GM12878 (cell line): Measurements from ENCODE around the gene AKT3. TPM values are rescaled to one million over a fixed set of nuclear protein-coding genes. Genes with fewer than 3 reads are reported as not detected.

Source experiments
- ATAC-seq: fragments of 200-7000 bp; cut with Tn5 transposase; 3 replicates; pipeline ENCODE4 v1.9.1; 2020; ENCODE audit warnings: mild to moderate bottlenecking, moderate library complexity
- BruUV-seq: library from RNA; stranded (reverse); fragments of 400-500 nt; replicated peaks from 2 replicates; lab custom pipeline; 2021; lab: Mats Ljungman, UMichigan
- CTCF ChIA-PET: fragments of 300-600 bp; sonication (Branson Sonifier 250); formaldehyde crosslinking; extraction: SDS; loops from one replicate; lab custom pipeline; 2021; ENCODE audit warnings: inconsistent platforms; lab: Yijun Ruan, JAX
- POLR2A ChIA-PET: fragments of 350-600 bp; formaldehyde crosslinking; extraction: SDS; loops from one replicate; lab custom pipeline; 2021; ENCODE audit warnings: inconsistent platforms; lab: Charles Lee
- RAD21 ChIA-PET: fragments of 300-600 bp; sonication (Branson Sonifier 250); formaldehyde crosslinking; loops from one replicate; lab custom pipeline; 2023; ENCODE audit warnings: antibody characterized with exemption; ENCODE audit not compliant: unreplicated experiment; lab: Charles Lee
- SMC1A ChIA-PET: fragments of 300-600 bp; sonication (Branson Sonifier 250); formaldehyde crosslinking; loops from one replicate; lab custom pipeline; 2023; ENCODE audit not compliant: unreplicated experiment, uncharacterized antibody; lab: Charles Lee
- DNase-seq: peaks from one replicate; pipeline ENCODE4 v3.0.0-alpha.2; 2011; ENCODE audit warnings: low read depth, low spot score
- FAIRE-seq: peaks from 3 replicates; lab custom pipeline; 2011; peaks lifted over from hg19 to GRCh38; lab: Jason Lieb, UNC
- H2AFZ ChIP-seq: 2 replicates; pipeline ENCODE4 v1.6.0; 2011; ENCODE audit warnings: low read depth, low read length, control low read depth; ENCODE audit not compliant: control insufficient read depth
- H3K27ac ChIP-seq: 2 replicates; pipeline ENCODE4 v1.5.1; 2011; ENCODE audit warnings: control low read depth; ENCODE audit not compliant: control insufficient read depth, insufficient read depth
- H3K27me3 ChIP-seq, 2 experiments: replicated peaks in 1 of 2; 2 replicates each; pipeline versions ENCODE4 v1.6.0 to v1.6.1; 2011; ENCODE audit warnings: low read length in 1 of 2; ENCODE audit not compliant: control insufficient read depth in 2 of 2, insufficient read depth in 2 of 2
- H3K36me3 ChIP-seq, 2 experiments: 2 replicates each; pipeline ENCODE4 v1.5.1; 2011; ENCODE audit warnings: low read length in 1 of 2; ENCODE audit not compliant: control insufficient read depth in 2 of 2, insufficient read depth in 2 of 2
- H3K4me1 ChIP-seq: 2 replicates; pipeline ENCODE4 v1.6.1; 2011; ENCODE audit warnings: mild to moderate bottlenecking, low read length, moderate library complexity, mixed read lengths; ENCODE audit not compliant: control insufficient read depth, insufficient read depth
- H3K4me2 ChIP-seq: 2 replicates; pipeline ENCODE4 v1.6.0; 2011; ENCODE audit warnings: control low read depth; ENCODE audit not compliant: control insufficient read depth, insufficient read depth
- H3K4me3 ChIP-seq: fragments of 200-600 bp; sonication (generic); 2 replicates; pipeline ENCODE4 v1.5.1; 2016
- H3K79me2 ChIP-seq: 2 replicates; pipeline ENCODE4 v1.6.0; 2011; ENCODE audit warnings: low read length; ENCODE audit not compliant: control insufficient read depth, insufficient read depth
- H3K9ac ChIP-seq: 2 replicates; pipeline ENCODE4 v1.8.0; 2011; ENCODE audit warnings: low read length, control low read depth, mixed read lengths; ENCODE audit not compliant: control insufficient read depth, insufficient read depth
- H3K9me3 ChIP-seq: replicated peaks from 3 replicates; pipeline ENCODE4 v1.5.1; 2011; ENCODE audit warnings: mild to moderate bottlenecking, low read length; ENCODE audit not compliant: control insufficient read depth, insufficient read depth
- H4K20me1 ChIP-seq: 2 replicates; pipeline ENCODE4 v1.6.0; 2011; ENCODE audit not compliant: control insufficient read depth, insufficient read depth
- ESRRA ChIP-seq: IDR thresholded peaks from 2 replicates; pipeline ENCODE4 v1.6.1; 2012; ENCODE audit warnings: mild to moderate bottlenecking, low read length, improper control_type of control experiment
- HDGF ChIP-seq: fragments of 450-650 bp; IDR thresholded peaks from 2 replicates; pipeline ENCODE4 v1.6.1; 2016; ENCODE audit warnings: antibody characterized with exemption
- KDM1A ChIP-seq: fragments of 200-600 bp; sonication (generic); IDR thresholded peaks from 2 replicates; pipeline ENCODE4 v1.6.1; 2016; ENCODE audit warnings: borderline replicate concordance
- MYB ChIP-seq: fragments of 150-350 bp; IDR thresholded peaks from 2 replicates; pipeline ENCODE4 v1.6.1; 2014; ENCODE audit warnings: mild to moderate bottlenecking, low read depth, low read length, borderline replicate concordance
- YBX1 ChIP-seq: fragments of 450-650 bp; IDR thresholded peaks from 2 replicates; pipeline ENCODE4 v1.6.1; 2016; ENCODE audit warnings: antibody characterized with exemption
- WGBS: methylation state at CpG from one replicate; pipeline ENCODE4 v1.1.6; 2016; ENCODE audit warnings: low lambda C conversion rate; ENCODE audit not compliant: insufficient replicate concordance, insufficient coverage; ENCODE audit errors: missing lambda C conversion rate; 5-methylcytosine and 5-hydroxymethylcytosine counted together
- in situ Hi-C: fragments of 300-500 bp; cut with MboI; formaldehyde crosslinking; loops from 9 replicates; pipeline ENCODE4 v1.14.3; 2018; ENCODE audit warnings: mixed read lengths
- intact Hi-C: fragments of 100-400 bp; cut with micrococcal nuclease; formaldehyde crosslinking; loops from one replicate; pipeline ENCODE4 v1.14.2; 2022; ENCODE audit not compliant: unreplicated experiment
- polyA plus RNA-seq, 11 experiments: library from polyadenylated mRNA; depleted of rRNA in 4 of 11; unstranded in 6 of 11; stranded (reverse) in 5 of 11; fragments of >200 nt; fragmentation: Nextera tagmentation in 4 of 11; fragmentation: Illumina TruSeq in 1 of 11; extraction: Ambion mirVana in 4 of 11; extraction: Trizol in 1 of 11; gene quantifications; 1 replicate in 1 of 11; 2 replicates in 10 of 11; pipeline versions ENCODE4 v1.2.1 to v1.2.3, GENCODE V29; 2011 to 2016; ENCODE audit warnings: inconsistent platforms in 2 of 11, missing spikeins in 2 of 11, low read depth in 1 of 11
- total RNA-seq, 4 experiments: library from RNA; depleted of rRNA in 3 of 4; stranded (reverse); fragments of >200 nt in 3 of 4; fragmentation: Illumina TruSeq in 1 of 4; extraction: Trizol in 1 of 4; gene quantifications; 2 replicates each; pipeline versions ENCODE4 v1.2.1 to v1.2.3, GENCODE V29; 2013 to 2021
- TF ChIP-seq, protein P1 (sequence below): fragments of 450-650 bp; conservative IDR thresholded peaks from 2 replicates; pipeline ENCODE4 v1.6.1; 2017; ENCODE audit warnings: mild to moderate bottlenecking, moderate library complexity

The AKT3 gene
- total and polyA plus RNA-seq, 10 of the 15 experiments (the other 5 are each of a cell fraction or from before 2014, with no cell fraction given) = 0.03 to 0.56 (median 0.19) TPM

- TF ChIP-seq MYB (no peak), ESRRA (no peak)
- TF ChIP-seq, protein P1, sequence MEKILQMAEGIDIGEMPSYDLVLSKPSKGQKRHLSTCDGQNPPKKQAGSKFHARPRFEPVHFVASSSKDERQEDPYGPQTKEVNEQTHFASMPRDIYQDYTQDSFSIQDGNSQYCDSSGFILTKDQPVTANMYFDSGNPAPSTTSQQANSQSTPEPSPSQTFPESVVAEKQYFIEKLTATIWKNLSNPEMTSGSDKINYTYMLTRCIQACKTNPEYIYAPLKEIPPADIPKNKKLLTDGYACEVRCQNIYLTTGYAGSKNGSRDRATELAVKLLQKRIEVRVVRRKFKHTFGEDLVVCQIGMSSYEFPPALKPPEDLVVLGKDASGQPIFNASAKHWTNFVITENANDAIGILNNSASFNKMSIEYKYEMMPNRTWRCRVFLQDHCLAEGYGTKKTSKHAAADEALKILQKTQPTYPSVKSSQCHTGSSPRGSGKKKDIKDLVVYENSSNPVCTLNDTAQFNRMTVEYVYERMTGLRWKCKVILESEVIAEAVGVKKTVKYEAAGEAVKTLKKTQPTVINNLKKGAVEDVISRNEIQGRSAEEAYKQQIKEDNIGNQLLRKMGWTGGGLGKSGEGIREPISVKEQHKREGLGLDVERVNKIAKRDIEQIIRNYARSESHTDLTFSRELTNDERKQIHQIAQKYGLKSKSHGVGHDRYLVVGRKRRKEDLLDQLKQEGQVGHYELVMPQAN = no peak
Observed at GRCh38 chr1:243471026-243471685, 378.9 kb downstream of the AKT3 start (continued).

DNA sequence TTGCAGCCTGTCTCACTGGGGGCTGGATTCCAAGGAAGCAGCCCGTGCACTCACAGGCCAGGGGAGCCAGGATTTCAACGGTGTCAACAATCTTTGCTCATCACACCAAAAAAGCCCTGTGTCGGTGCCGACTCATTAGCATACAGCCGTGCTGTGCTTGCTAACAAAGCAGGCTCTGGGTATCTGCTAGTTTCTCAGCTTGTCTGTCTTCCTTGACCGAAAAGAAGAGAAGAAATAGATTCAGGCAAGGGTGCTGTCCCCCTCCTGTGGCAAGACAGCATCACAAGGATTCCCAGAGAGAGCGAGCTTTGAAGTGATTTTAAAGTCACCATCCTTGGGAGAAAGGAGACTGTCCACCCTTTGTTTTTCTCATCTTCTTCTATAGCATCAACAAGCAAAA lies 379.5 kb downstream of the AKT3 start:
- ATAC-seq = no peak
- POLR2A ChIA-PET = no interaction called here
- SMC1A ChIA-PET = no interaction called here
- TF ChIP-seq KDM1A = no peak
- TF ChIP-seq HDGF = no peak
- TF ChIP-seq YBX1 = no peak
- no peak for DNase-seq
- Histone ChIP-seq H4K20me1 (no peaks in the 10 kb centered on the region), H3K4me1 (peaks cover 7% of the 10 kb centered on the region; the same call in 1 of the 2 replicates), H3K27me3 (no peaks in the 10 kb centered on the region), H3K9me3 (no peaks in the 10 kb centered on the region), H3K9ac (no peak overlapping the region), H2AFZ (no peak overlapping the region), H3K27ac (no peak overlapping the region), H3K79me2 (no peaks in the 10 kb centered on the region), H3K4me2 (no peak overlapping the region), H3K4me3 (no peak overlapping the region), H3K36me3 (no peaks in the 10 kb centered on the region)
- RAD21 ChIA-PET = no interaction called here
- WGBS = 96% methylated on average over 7 of the region's 7 CpGs
- no TSS peak for BruUV-seq
- CTCF ChIA-PET = no interaction called here
- intact Hi-C loops = no loop called here
- in situ Hi-C loops = no loop called here
- FAIRE-seq = no peak
